Lung (tissue), 12 donors: Measurements from ENCODE around the gene SALL3. TPM values are rescaled to one million over a fixed set of nuclear protein-coding genes. Genes with fewer than 3 reads are reported as not detected.
"Not testable (repeated sequence)": the region's sequence is repeated elsewhere in the genome, so short reads cannot be mapped to it uniquely, and the experiment has no call there.

Experiments
- ATAC-seq: fragments of 200-7000 bp; cut with Tn5 transposase; one replicate; pipeline ENCODE4 v1.9.1; 2020; ENCODE audit warnings: moderate number of reproducible peaks; ENCODE audit not compliant: insufficient read depth, low FRiP score
- DNase-seq, 3 donors: peaks; one replicate each; pipeline ENCODE4 v3.0.0-alpha.2; 2013 to 2017
- H3K27ac ChIP-seq, 2 donors: one replicate each; pipeline ENCODE4 v1.5.1; 2013; ENCODE audit warnings: mild to moderate bottlenecking in 2 of 2, moderate library complexity in 2 of 2, control low read depth in 1 of 2, inconsistent platforms in 1 of 2, low read depth in 1 of 2, low read length in 1 of 2
- H3K27me3 ChIP-seq, 3 donors: one replicate each; pipeline ENCODE4 v1.5.1; 2013; ENCODE audit warnings: low read length in 2 of 3; ENCODE audit not compliant: control insufficient read depth in 3 of 3, insufficient read depth in 3 of 3
- H3K36me3 ChIP-seq, 4 donors: one replicate each; pipeline ENCODE4 v1.5.1; 2013; ENCODE audit warnings: low read length in 4 of 4, mild to moderate bottlenecking in 1 of 4, moderate library complexity in 1 of 4; ENCODE audit not compliant: control insufficient read depth in 4 of 4, insufficient read depth in 4 of 4
- H3K4me1 ChIP-seq, 5 donors: one replicate each; pipeline ENCODE4 v1.5.1; 2013; ENCODE audit warnings: low read length in 5 of 5, mild to moderate bottlenecking in 2 of 5, moderate library complexity in 1 of 5; ENCODE audit not compliant: control insufficient read depth in 5 of 5, insufficient read depth in 5 of 5
- H3K4me3 ChIP-seq: one replicate; pipeline ENCODE4 v1.5.1; 2013; ENCODE audit warnings: mild to moderate bottlenecking, control low read depth, moderate library complexity
- H3K9ac ChIP-seq, 2 donors: one replicate each; pipeline ENCODE4 v1.5.1; 2013; ENCODE audit warnings: low read length in 2 of 2, control low read depth in 1 of 2; ENCODE audit not compliant: insufficient read depth in 1 of 2
- H3K9me3 ChIP-seq, 4 donors: one replicate each; pipeline ENCODE4 v1.5.1; 2013; ENCODE audit warnings: low read length in 3 of 4, mild to moderate bottlenecking in 1 of 4, moderate library complexity in 1 of 4; ENCODE audit not compliant: control insufficient read depth in 4 of 4, insufficient read depth in 3 of 4
- CTCF ChIP-seq: IDR thresholded peaks from 2 replicates; pipeline ENCODE4 v1.5.1; 2012; ENCODE audit warnings: mild to moderate bottlenecking; ENCODE audit errors: control extremely low read depth, extremely low read depth
- WGBS, 2 donors: extraction: QIAGEN DNeasy Blood & Tissue Kit; methylation state at CpG; one replicate each; pipeline ENCODE4 v1.1.7; 2013; 5-methylcytosine and 5-hydroxymethylcytosine counted together
- polyA plus RNA-seq, 2 donors: library from polyadenylated mRNA; stranded (reverse); fragments of 200-250 nt; gene quantifications; one replicate each; pipeline ENCODE4 v1.2.1, GENCODE V29; 2013
- total RNA-seq, 2 donors: library from RNA; depleted of rRNA in 1 of 2; stranded (reverse); fragments of >200 nt in 1 of 2; gene quantifications; one replicate each; pipeline ENCODE4 v1.2.1, GENCODE V29; 2014 to 2021
- donor health status: control.
- donor health status: control.
- donor health status: Bipolar disorder and iron deficiency.
- donor health status: healthy.
- donor health status: DM: yes; HTN: yes; CAD: no.

The SALL3 gene
- total and polyA plus RNA-seq, 4 donors: 0.28 TPM; not detected in 3

- no peak for DNase-seq
- 91 to 94% methylated on average over 4 of the region's 4 CpGs for WGBS, 2 donors
Observed at GRCh38 chr18:78937166-78937565, 42.5 kb upstream of the SALL3 start.

GRCh38 chr18:78939105-78939504 is 40.5 kb upstream of the SALL3 start:
- Histone ChIP-seq H3K27ac (no peak overlapping the region), H3K9me3 (peaks cover 0 to 1% (median 0%) of the 10 kb centered on the region in 4 donors), H3K9ac (no peak overlapping the region), H3K4me3 (no peak overlapping the region), H3K36me3 (no peaks in the 10 kb centered on the region), H3K27me3 (peaks cover 0 to 3% (median 0%) of the 10 kb centered on the region in 3 donors), H3K4me1 (no peaks in the 10 kb centered on the region)
- ATAC-seq: no peak
- TF ChIP-seq CTCF: no peak
- DNase-seq: no peak
- 80 to 86% methylated on average over 5 of the region's 5 CpGs for WGBS, 2 donors

More at GRCh38 chr18:78937166-78937565, 42.5 kb upstream of the SALL3 start:
- Histone ChIP-seq H3K4me3 (no peak overlapping the region), H3K27ac (no peak overlapping the region), H3K4me1 (no peaks in the 10 kb centered on the region), H3K9ac (no peak overlapping the region), H3K36me3 (no peaks in the 10 kb centered on the region), H3K27me3 (peaks cover 0 to 4% (median 0%) of the 10 kb centered on the region in 3 donors), H3K9me3 (peaks cover 0 to 1% (median 0%) of the 10 kb centered on the region in 4 donors)
- TF ChIP-seq CTCF: no peak
- no peak for ATAC-seq

GRCh38 chr18:78939734-78940494 is 39.7 kb upstream of the SALL3 start:
- Histone ChIP-seq H3K9me3 (peaks cover 0 to 1% (median 0%) of the 10 kb centered on the region in 4 donors), H3K4me1 (no peaks in the 10 kb centered on the region), H3K27ac (no peak overlapping the region), H3K9ac (no peak overlapping the region), H3K4me3 (no peak overlapping the region), H3K36me3 (no peaks in the 10 kb centered on the region), H3K27me3 (peaks cover 0 to 3% (median 0%) of the 10 kb centered on the region in 3 donors)
- ATAC-seq: no peak
- no peak for TF ChIP-seq CTCF
- 83 to 87% methylated on average over 23 of the region's 23 CpGs for WGBS, 2 donors
- DNase-seq: no peak

GRCh38 chr18:78942236-78942635 is 37.4 kb upstream of the SALL3 start:
- 91 to 92% methylated on average over 16 to 17 of the region's 17 CpGs for WGBS, 2 donors
- not testable (repeated sequence) for ATAC-seq

More at GRCh38 chr18:78942236-78942635, 37.4 kb upstream of the SALL3 start:
- peaks cover 1 to 14% (median 3%) of the 10 kb centered on the region in 3 donors for H3K27me3 ChIP-seq
- DNase-seq, H3K4me1 ChIP-seq, H3K9ac ChIP-seq, H3K27ac ChIP-seq, H3K36me3 ChIP-seq, H3K4me3 ChIP-seq, H3K9me3 ChIP-seq: not testable (repeated sequence)
